ENCODE measurements around the gene OXA1L. TPM values are rescaled to one million over a fixed set of nuclear protein-coding genes. Genes with fewer than 3 reads are reported as not detected.

OXA1L gene
- total RNA-seq, 1 experiment from 2014 or later, result 103 TPM

- Histone ChIP-seq H3K4me1 (ENCODE audit: insufficient read depth, low read length, poor library complexity, severe bottlenecking) (peaks cover 25% of the 10 kb centered on the region), H3K9me3 (ENCODE audit: low read depth, low read length, poor library complexity, severe bottlenecking) (no peaks in the 10 kb centered on the region), H3K27ac (ENCODE audit: low read depth, low read length, poor library complexity, severe bottlenecking) (peak overlapping the region; percentile 35), H3K36me3 (ENCODE audit: insufficient read depth, low read length, poor library complexity, severe bottlenecking) (no peaks in the 10 kb centered on the region), H3K4me3 (ENCODE audit: low read depth, low read length, poor library complexity, severe bottlenecking) (no peak overlapping the region), H3K27me3 (replicated peaks; ENCODE audit: insufficient read depth, low read depth, low read length, poor library complexity) (no peaks in the 10 kb centered on the region)
- intact Hi-C loops (cut with micrococcal nuclease; ENCODE audit: unreplicated experiment), result loop anchor here (5.0 kb wide), 2 partner anchors 81 to 161 kb away; partner anchors contain the start of gene AJUBA
- ChIA-PET POLR2A (ENCODE audit: low non-redundant PET) (no interaction called here), CTCF (no interaction called here)
- TF ChIP-seq EZH2 (IDR thresholded peaks at IDR 0.05; ENCODE audit: borderline replicate concordance, low read depth, low read length, poor library complexity, severe bottlenecking) (no peak), CTCF (conservative IDR thresholded peaks at IDR 0.05; ENCODE audit: low read depth, low read length) (no peak)
- BruUV-seq (replicated peaks), result no TSS peak
- DNase-seq (ENCODE audit: low spot score), result peak; percentile 63
Measured at GRCh38 chr14:22821193-22822015, 54.9 kb downstream of the OXA1L start.

- intact Hi-C loops (cut with micrococcal nuclease; ENCODE audit: unreplicated experiment), result loop anchor here (5.0 kb wide), 2 partner anchors 80 to 160 kb away; partner anchors contain the start of gene AJUBA
- DNase-seq (ENCODE audit: low spot score), result no peak
- TF ChIP-seq CTCF (conservative IDR thresholded peaks at IDR 0.05; ENCODE audit: low read depth, low read length) (no peak), EZH2 (IDR thresholded peaks at IDR 0.05; ENCODE audit: borderline replicate concordance, low read depth, low read length, poor library complexity, severe bottlenecking) (no peak)
- CTCF ChIA-PET, result interaction anchor here (0.6 to 1.9 kb wide), 8 partner anchors 15 to 251 kb away, joined by 3 to 38 read pairs (median 8); partner anchors contain the start of genes AJUBA and MMP14
- no peaks in the 10 kb centered on the region for H3K36me3 ChIP-seq (ENCODE audit: insufficient read depth, low read length, poor library complexity, severe bottlenecking)
- H3K9me3 ChIP-seq (ENCODE audit: low read depth, low read length, poor library complexity, severe bottlenecking), result no peaks in the 10 kb centered on the region
- H3K4me3 ChIP-seq (ENCODE audit: low read depth, low read length, poor library complexity, severe bottlenecking), result no peak overlapping the region
- BruUV-seq (replicated peaks), result no TSS peak
- peak overlapping the region; percentile 8 for H3K27ac ChIP-seq (ENCODE audit: low read depth, low read length, poor library complexity, severe bottlenecking)
- no peaks in the 10 kb centered on the region for H3K27me3 ChIP-seq (replicated peaks; ENCODE audit: insufficient read depth, low read depth, low read length, poor library complexity)
- peaks cover 25% of the 10 kb centered on the region for H3K4me1 ChIP-seq (ENCODE audit: insufficient read depth, low read length, poor library complexity, severe bottlenecking)
- POLR2A ChIA-PET (ENCODE audit: low non-redundant PET), result no interaction called here
Measured at GRCh38 chr14:22822016-22822570, 55.6 kb downstream of the OXA1L start.

Other genes with a start within 250 kb of the OXA1L start
- 224 and 261 TPM in 2 replicates for gene DAD1, start 177.5 kb upstream of the OXA1L start, total RNA-seq (2021)
- gene ABHD4, start 168.4 kb upstream of the OXA1L start, total RNA-seq (2021), result 36.6 and 40.7 TPM in 2 replicates
- not detected in 2 replicates for gene OR6J1, start 122.3 kb upstream of the OXA1L start, total RNA-seq (2021)
- gene SLC7A7, start 48.7 kb downstream of the OXA1L start, total RNA-seq (2021), result 1.9 and 2.3 TPM in 2 replicates
- gene MRPL52, start 63.2 kb downstream of the OXA1L start, total RNA-seq (2021), result 169 and 187 TPM in 2 replicates
- gene MMP14, start 69.9 kb downstream of the OXA1L start, total RNA-seq (2021), result 91.3 and 110 TPM in 2 replicates
- gene LRP10, start 105.1 kb downstream of the OXA1L start, total RNA-seq (2021), result 7.8 and 11.8 TPM in 2 replicates
- 0.15 TPM in 1 of 2 replicates, not detected in the other for gene REM2, start 116.5 kb downstream of the OXA1L start, total RNA-seq (2021)
- 105 and 118 TPM in 2 replicates for gene RBM23, start 152.5 kb downstream of the OXA1L start, total RNA-seq (2021)
- gene PRMT5, start 162.7 kb downstream of the OXA1L start, total RNA-seq (2021), result 244 and 273 TPM in 2 replicates
- 62.7 and 73.9 TPM in 2 replicates for gene HAUS4, start 190.4 kb downstream of the OXA1L start, total RNA-seq (2021)
- gene AJUBA, start 215.9 kb downstream of the OXA1L start, total RNA-seq (2021), result 37.6 and 43.6 TPM in 2 replicates
- 9.9 and 10.8 TPM in 2 replicates for gene C14orf93, start 243.5 kb downstream of the OXA1L start, total RNA-seq (2021)